Nephron progenitor cell (in vitro differentiated cells): ENCODE measurements around the gene SLC33A1.
A peak's percentile ranks its signal among the peaks of the same experiment; 100 is the strongest.

Source experiments
- DNase-seq: peaks from one replicate; pipeline ENCODE4 v3.0.0; 2021
- H3K27ac Mint-ChIP-seq: 2 replicates; pipeline ENCODE4 v1.8.0; 2021; ENCODE audit warnings: mild to moderate bottlenecking, moderate library complexity, mixed read lengths
- H3K27me3 Mint-ChIP-seq: 2 replicates; pipeline ENCODE4 v1.8.0; 2021; ENCODE audit warnings: mild to moderate bottlenecking, low read depth, mixed read lengths; ENCODE audit not compliant: poor library complexity
- H3K36me3 Mint-ChIP-seq: 2 replicates; pipeline ENCODE4 v1.8.0; 2021; ENCODE audit warnings: low read depth, mixed read lengths
- H3K4me1 Mint-ChIP-seq: 2 replicates; pipeline ENCODE4 v1.8.0; 2021; ENCODE audit warnings: mixed read lengths
- H3K4me3 Mint-ChIP-seq: 2 replicates; pipeline ENCODE4 v1.8.0; 2021; ENCODE audit warnings: mild to moderate bottlenecking, moderate library complexity, mixed read lengths
- H3K9me3 Mint-ChIP-seq: 2 replicates; pipeline ENCODE4 v1.8.0; 2021; ENCODE audit warnings: mild to moderate bottlenecking, moderate library complexity, mixed read lengths
- CTCF ChIP-seq: fragments of 200-600 bp; sonication (generic); IDR thresholded peaks from 2 replicates; pipeline ENCODE4 v1.5.0; 2021; ENCODE audit warnings: antibody characterized with exemption

The SLC33A1 gene

GRCh38 chr3:155876503-155876902, 22.3 kb upstream of the SLC33A1 start:
- Mint-ChIP-seq H3K9me3 (peaks cover 5% of the 10 kb centered on the region), H3K36me3 (peaks cover 44% of the 10 kb centered on the region), H3K27ac (peak overlapping the region; percentile 8), H3K4me3 (no peak overlapping the region), H3K4me1 (peaks cover 36% of the 10 kb centered on the region), H3K27me3 (no peaks in the 10 kb centered on the region)
- TF ChIP-seq CTCF, result no peak
- DNase-seq, result no peak

- H3K9me3 Mint-ChIP-seq, result peaks cover 5% of the 10 kb centered on the region
- peaks cover 36% of the 10 kb centered on the region for H3K4me1 Mint-ChIP-seq
- DNase-seq, result no peak
- H3K4me3 Mint-ChIP-seq, result no peak overlapping the region
- TF ChIP-seq CTCF, result no peak
- no peaks in the 10 kb centered on the region for H3K27me3 Mint-ChIP-seq
- H3K27ac Mint-ChIP-seq, result peak overlapping the region; percentile 8
- peaks cover 44% of the 10 kb centered on the region for H3K36me3 Mint-ChIP-seq
These were observed 21.8 kb upstream of the SLC33A1 start for GRCh38 chr3:155876037-155876436.

DNA sequence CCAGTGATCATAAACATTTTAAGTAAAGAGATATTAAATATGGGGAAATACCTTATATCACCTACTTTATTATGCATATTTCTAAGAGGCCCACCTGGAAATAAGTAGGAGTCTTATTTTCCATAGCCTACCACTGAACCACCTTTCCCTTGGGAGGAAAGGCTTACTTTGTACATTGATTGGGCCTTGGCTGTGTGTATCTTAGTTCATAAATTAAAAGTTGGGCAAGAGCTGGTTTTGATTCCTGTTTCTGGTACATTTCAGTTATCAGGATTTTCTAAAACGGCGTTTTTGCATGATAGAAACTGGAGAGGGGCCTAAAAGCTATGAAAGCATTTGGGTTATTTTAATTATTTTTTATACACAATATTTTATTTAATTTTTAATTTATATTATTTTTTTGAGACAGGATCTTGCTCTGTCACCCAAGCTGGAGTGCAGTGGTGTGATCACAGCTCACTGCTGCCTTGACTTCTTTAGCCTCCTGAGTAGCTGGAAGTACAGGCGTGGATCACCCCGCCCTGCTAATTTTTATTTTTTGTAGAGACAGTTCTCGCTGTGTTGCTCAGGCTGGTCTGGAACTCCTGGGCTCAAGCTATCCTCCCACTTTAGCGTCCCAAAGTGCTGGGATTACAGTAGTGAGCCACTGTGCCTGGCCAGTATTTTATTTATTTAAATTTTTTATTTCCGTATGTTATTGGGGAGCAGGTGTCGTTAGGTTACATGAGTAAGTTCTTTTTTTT, 18.8 kb upstream of the SLC33A1 start:
- peak overlapping the region; percentile 99 for H3K4me3 Mint-ChIP-seq

GRCh38 chr3:155871746-155872158, 17.5 kb upstream of the SLC33A1 start:
- peak overlapping the region; percentile 99 for H3K4me3 Mint-ChIP-seq
- DNase-seq, result no peak
- H3K27me3 Mint-ChIP-seq, result no peaks in the 10 kb centered on the region
- H3K27ac Mint-ChIP-seq, result peak overlapping the region; percentile 98
- peaks cover 41% of the 10 kb centered on the region for H3K4me1 Mint-ChIP-seq
- H3K36me3 Mint-ChIP-seq, result peaks cover 17% of the 10 kb centered on the region
- TF ChIP-seq CTCF, result no peak
- no peaks in the 10 kb centered on the region for H3K9me3 Mint-ChIP-seq

More for the DNA sequence above, 18.8 kb upstream of the SLC33A1 start:
- Mint-ChIP-seq H3K9me3 (no peaks in the 10 kb centered on the region), H3K4me1 (peaks cover 48% of the 10 kb centered on the region), H3K27me3 (no peaks in the 10 kb centered on the region), H3K27ac (no peak overlapping the region), H3K36me3 (peaks cover 27% of the 10 kb centered on the region)
- no peak for TF ChIP-seq CTCF
- DNase-seq, result no peak

GRCh38 chr3:155870945-155871745, 16.9 kb upstream of the SLC33A1 start:
- Mint-ChIP-seq H3K4me3 (peak overlapping the region; percentile 99), H3K27ac (peak overlapping the region; percentile 98), H3K4me1 (peaks cover 39% of the 10 kb centered on the region), H3K9me3 (no peaks in the 10 kb centered on the region), H3K27me3 (no peaks in the 10 kb centered on the region), H3K36me3 (peaks cover 17% of the 10 kb centered on the region)
- TF ChIP-seq CTCF, result no peak
- peak; percentile 62 for DNase-seq
